ENCODE results near the gene BATF2.

Gene BATF2

GRCh38 chr11:64969209-64969608 is 27.6 kb downstream of the BATF2 start:
- no peak for DNase-seq (ENCODE audit: low read depth)

- no peak for DNase-seq (ENCODE audit: low read depth)
Observed at GRCh38 chr11:64967375-64967774, 29.4 kb downstream of the BATF2 start.

- no peak for DNase-seq (ENCODE audit: low read depth)
Observed at GRCh38 chr11:64963072-64963631, 33.6 kb downstream of the BATF2 start.

GRCh38 chr11:64960719-64961118 is 36.1 kb downstream of the BATF2 start:
- no peak for DNase-seq (ENCODE audit: low read depth)

DNA sequence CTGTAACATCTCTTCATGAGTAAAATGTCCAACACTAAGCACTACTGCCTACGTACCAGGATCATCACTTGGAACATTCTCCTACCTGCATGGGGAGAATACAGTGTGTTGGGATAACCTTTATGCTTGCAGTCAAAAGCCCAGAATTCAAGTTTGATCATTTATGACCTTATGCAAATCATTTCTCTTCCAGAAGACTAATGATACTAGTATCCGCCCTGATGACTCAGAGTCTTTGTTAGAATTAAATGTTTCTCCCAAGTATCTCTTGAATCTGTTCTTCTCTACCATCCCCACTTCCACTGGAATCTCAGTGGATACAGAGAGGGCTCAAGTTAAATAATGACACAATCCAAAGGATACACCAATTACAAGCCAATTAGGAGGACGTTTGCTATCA is 37.3 kb downstream of the BATF2 start:
- no peak for DNase-seq (ENCODE audit: low read depth)

DNA sequence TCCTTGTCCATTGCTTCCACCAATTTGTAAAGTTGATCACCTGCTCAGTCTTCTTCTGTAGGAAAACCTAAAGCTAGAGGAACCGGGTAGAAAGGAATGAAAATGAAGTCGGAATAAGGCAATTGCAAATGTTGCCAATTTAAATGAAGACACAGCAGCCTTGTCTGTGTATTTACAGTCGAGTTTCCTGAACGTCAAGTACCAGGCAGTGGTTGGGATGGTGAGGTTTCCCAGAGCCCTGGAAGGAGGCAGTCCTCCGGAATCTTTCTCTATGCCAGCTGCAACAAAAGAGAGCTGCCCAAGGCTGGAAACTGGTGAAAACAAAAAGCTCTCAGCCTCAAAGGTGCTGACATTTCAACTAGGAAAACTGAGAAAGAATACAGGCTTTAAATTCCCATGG is 42.6 kb downstream of the BATF2 start:
- no peak for DNase-seq (ENCODE audit: low read depth)

GRCh38 chr11:64951529-64951928 is 45.2 kb downstream of the BATF2 start:
- DNase-seq (ENCODE audit: low read depth) = no peak

DNA sequence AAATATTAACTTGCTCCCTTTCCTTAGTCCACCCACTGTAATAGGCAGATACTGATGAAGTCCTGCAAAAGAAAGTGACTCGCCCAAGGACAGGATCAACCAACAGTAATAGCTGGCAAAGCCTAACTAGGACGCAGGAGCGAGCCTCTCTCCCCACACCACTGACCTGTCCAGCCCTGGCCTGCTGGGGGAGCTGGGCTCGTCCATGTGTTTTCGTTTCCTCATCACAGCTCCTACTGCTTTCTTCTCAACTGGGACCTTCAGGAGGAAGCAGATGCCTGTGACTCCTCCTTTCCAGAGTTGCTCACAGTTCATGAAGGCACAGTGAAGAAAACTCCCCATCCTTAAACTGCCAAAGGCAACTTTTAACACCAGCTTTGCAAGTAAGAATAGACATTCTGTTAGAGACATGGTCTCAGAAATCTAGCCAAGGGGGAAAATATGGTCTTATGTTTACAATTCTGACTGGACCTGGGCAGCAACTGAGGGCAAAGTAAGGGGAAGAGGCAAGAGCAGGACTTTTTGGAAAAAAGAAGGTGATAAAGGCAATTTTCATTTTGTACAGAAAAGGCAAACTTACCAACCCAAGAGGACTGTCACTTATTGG is 49.5 kb downstream of the BATF2 start:
- no peak for DNase-seq (ENCODE audit: low read depth)
